ENCODE data around the gene TUBB2A.

DNA sequence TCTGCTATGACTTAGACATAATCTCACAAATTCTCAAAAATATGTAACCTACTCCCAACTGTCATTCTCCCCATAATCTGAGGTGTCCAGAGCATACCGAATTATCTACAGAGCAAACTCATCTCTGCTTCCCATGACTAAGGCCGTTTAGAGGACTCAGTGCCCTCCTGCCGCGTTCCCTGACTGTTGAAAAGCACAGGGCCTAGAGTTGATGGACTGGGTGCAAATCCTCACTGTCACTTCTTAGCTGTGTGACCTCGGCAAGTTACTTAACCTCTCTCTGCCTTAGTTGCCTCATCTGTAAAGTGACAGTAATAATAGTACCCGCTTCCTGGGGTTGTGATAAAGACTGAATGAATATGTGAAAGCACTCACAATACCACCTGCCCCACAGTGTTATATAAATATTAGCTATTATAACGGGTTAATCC lies 4.7 kb upstream of the TUBB2A start:
- TF ChIP-seq SP1 (IDR thresholded peaks at IDR 0.05) (no peak), PKNOX1 (IDR thresholded peaks at IDR 0.05) (no peak), SUZ12 (IDR thresholded peaks at IDR 0.05) (no peak), TARDBP (IDR thresholded peaks at IDR 0.05) (no peak), LEF1 (IDR thresholded peaks at IDR 0.05; ENCODE audit: borderline replicate concordance) (no peak)

Measured in HEK293T (cell line).